Ramos (cell line): Measurements from ENCODE around the gene TIAM2.

Experiments
- in situ Hi-C: fragments of 300-500 bp; cut with MboI; formaldehyde crosslinking; loops from one replicate; pipeline ENCODE4 v1.14.3; 2022; ENCODE audit warnings: low sequenced_read_pairs; ENCODE audit not compliant: unreplicated experiment

The TIAM2 gene

DNA sequence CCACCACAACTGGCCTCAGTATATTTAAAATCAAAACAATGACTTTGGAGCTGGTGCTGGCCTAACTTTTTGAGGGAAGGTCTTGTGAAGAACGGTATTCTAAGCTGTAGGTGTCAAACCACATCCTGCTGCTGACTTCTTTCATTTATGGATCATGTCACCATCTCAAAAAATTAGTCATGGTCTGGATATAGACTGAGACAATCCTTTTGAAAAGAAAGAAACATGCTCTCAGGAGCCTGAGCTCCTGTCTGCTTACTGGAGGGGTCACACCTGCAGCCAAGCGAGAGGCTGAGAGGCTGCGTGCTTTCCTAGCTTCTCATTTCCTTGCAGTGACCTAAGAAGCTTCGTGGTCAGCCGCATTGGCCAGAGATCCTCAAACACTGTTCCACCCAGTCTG is 55.2 kb downstream of the TIAM2 start:
- in situ Hi-C loops: no loop called here

DNA sequence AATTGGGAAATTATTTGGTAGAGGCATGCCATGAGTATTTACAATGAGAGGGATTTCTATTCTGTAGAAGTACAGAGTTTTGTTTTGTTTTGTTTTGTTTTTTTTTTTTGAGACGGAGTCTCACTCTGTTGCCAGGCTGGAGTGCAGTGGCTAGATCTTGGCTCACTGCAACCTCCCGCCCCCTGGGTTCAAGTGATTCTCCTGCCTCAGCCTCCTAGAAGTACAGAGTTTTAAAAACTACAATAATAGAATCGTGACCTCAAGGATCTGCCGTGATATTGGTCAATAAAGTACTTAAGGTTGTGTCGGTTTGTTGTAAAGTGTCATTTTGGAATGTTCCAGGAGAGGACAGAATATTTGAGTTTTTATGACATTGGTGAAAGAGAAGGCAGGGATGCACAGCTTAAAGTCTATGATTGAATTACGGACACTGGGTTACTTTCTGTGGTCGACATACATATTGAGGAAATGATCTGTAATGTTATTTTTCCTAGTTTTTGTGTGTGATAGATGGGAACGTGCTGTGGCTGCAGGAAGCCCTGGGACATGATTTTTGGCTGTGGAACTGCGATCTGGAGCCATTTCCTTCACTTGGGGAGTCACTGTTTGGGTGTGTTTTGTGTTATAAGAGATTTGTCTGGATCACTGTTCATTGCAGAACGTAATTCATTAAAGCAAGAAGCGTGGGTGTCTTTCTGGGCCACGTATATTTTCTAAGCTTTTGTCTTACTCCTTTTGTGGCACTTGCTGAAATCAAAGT is 59.6 kb downstream of the TIAM2 start:
- in situ Hi-C loops: no loop called here

DNA sequence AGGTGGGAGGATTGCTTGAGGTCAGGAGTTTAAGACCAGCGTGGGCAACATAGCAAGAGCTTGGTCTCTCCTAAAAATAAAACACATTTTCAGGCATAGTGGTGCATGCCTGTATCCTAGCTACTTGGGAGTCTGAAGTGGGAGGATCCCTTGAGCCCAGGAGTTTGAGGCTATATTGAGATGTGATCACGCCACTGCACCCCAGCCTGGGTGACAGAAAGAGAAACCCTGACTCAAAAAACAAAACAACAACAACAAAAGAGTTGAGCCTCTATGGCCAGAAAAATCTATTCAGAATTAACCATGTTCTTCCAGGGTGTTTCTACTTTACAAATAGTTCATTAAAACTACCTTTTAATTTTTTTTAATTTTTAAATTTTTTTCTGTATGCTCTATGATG is 60.6 kb downstream of the TIAM2 start:
- in situ Hi-C loops: no loop called here

DNA sequence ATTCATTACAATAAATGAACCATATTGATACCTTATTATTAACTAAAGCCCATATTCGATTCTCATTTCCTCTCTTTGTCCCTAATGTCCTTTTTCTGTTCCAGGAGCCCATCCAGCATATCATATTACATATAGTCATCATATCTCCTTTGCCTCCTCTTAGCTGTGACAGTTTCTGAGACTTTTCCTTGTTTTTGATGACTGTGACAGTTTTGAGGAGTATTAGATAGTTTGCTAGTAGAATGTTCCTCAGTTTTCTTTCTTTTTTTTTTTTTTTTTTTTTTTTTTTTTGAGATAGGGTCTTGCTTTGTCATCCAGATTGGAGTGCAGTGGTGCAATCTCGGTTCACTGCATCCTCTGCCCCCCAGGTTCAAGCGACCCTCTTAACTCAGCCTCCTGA is 61.6 kb downstream of the TIAM2 start:
- in situ Hi-C loops: no loop called here

DNA sequence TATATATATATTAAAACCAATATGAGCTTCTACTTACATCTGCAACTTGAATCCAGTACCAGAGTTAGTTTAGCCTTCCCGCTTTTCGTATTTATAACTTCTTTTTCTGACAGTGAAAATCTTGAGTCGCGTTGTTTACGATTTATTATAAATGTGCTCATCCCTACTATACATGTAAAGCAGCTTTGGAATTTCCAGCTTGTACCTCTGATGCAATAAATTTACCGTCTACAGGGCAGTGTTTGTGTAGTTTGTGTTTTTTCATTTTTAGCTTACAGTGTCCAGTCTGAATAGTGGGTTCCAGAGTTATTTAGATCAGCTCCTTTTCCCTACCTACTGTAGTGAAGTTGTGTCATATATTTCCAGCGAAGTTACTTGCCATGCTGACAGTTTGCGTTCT is 66.3 kb downstream of the TIAM2 start:
- in situ Hi-C loops: no loop called here

DNA sequence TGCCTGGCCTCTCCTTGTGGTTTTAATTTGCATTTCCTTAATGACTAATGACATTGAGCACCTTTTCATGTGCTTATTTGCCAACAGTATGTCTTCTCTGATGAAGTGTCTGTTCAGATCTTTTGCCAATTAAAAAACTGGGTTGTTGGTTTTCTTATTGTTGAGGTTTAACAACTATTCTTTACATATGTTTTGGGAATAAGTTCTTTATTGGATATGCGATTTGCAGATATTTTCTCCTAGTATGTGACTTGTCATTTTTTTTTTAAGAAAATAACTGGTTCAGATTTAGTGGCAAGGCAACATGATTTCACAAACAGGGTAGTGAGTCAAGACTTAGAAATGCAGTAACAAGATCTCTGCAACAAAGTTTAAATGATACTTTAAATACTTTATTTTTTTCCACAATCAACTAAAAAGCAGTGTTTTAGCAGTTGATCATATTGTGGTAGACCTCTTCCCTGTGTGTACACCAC is 67.8 kb downstream of the TIAM2 start:
- in situ Hi-C loops: no loop called here

DNA sequence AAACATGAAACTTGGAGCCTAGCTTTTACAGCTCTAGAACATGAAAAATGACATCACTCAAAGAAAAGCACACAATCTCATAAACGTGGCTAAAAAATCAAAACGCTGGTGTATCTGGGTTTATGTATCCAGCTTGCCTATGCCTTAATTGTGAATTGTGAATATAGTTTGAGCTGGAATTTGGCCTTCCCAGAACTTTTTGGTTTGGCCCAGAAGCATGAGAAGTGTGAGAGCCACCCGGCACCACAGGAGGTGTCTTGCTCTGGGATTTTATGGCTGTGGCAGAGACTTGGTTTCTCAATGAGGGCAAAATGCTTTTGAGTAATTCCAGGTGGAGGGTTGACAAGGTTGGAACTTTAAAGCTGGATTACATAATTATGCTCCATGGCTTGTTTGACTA is 69.2 kb downstream of the TIAM2 start:
- in situ Hi-C loops: no loop called here

DNA sequence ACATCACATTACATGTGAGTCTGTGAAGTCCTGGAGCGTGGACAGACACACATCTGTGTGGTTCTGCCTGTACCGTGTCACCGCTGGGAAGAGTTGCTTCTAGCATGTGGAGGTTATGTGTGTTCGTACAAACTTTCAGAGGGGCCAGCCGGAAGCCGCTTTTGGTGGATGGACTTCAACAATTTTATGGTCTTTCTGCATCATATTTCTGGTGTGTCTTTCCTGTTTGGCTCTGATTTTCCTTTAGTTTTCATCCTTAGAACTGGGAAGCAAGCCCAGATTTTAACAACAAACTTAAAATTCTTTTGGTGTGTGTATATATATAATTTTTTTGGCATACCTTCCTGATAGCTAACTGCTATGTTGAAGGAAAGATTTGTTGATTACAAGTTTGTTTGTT is 71.2 kb downstream of the TIAM2 start:
- in situ Hi-C loops: no loop called here

DNA sequence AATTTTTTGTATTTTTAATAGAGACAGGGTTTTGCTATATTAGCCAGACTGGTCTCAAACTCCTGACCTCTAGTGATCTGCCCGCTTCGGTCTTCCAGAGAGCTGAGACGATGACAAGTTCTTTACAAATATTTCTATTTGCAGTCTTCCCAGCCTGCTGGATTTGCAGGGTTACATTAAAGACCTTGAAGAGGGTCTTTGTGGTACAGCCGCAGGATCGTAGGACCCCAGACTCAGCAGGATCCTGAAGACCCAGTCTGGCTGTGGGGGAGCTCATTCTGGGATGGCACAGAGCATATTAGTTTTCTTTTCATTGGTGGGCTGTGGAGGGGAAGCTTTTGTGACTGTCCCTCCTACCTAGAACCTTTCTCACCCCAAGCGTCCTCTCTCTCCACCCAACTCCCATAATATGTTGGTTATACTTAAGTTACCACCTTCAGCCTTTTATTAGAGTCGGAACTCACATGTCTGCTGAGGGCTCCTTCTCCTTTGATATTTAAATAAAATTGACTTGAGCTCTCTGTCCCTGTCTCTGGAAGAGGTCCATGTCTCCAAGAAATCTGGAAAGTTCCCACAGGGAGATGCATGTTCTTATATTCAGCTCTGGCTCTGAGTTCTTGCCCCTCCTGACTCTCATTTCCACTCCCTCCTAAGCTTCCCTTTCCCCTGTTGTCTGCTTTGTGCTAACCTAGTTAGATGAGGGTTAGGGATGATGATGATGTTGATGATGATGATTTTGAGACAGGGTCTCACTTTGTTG is 72.0 kb downstream of the TIAM2 start:
- in situ Hi-C loops: no loop called here

DNA sequence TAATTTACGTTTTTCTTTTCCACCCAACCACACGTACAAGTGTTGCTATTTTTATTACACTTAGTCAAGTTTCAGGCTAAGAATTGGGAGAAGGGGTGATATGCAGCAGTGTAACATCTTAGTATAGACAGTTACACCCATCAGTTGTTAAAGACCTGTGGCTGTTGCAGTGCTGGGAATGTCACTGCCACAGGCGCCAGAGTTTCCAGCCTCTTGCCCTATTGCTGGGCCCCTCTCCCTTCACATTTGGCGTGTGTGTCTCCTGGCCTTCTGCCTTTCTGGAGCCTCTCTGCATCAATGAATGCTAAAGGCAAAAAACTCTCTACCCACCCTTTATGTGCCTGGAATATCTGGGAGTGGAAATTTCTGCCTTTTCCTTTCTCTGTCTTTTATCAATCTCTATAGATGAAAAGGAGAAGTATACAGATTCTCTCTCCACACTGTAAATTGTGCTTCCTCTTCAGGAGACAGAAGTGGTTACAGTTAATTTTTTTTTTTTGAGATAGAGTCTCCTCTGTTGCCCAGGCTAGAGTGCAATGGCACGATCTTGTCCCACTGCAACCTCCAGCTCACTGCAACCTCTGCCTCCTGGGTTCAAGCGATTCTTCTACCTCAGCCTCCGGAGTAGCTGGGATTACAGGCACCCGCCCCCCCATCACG is 73.0 kb downstream of the TIAM2 start:
- in situ Hi-C loops: no loop called here

DNA sequence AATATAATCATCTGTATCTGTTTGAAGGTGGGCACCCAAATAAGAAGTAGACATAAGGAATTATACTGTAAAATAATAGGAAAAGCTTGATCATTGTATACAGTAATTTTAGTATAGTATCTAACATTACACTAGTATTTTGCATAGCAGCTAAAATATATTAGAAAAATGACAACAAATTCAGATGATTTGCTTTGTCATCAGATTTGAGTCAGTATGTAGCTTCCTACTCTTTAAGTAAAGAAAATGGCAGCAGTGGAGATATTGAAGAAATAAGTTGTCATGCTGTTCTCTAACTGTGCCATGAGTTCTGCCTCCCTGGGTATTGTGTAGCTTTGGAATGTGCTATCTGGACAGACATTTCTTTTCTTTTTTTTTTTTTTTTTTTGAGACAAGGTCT is 74.4 kb downstream of the TIAM2 start:
- in situ Hi-C loops: no loop called here

DNA sequence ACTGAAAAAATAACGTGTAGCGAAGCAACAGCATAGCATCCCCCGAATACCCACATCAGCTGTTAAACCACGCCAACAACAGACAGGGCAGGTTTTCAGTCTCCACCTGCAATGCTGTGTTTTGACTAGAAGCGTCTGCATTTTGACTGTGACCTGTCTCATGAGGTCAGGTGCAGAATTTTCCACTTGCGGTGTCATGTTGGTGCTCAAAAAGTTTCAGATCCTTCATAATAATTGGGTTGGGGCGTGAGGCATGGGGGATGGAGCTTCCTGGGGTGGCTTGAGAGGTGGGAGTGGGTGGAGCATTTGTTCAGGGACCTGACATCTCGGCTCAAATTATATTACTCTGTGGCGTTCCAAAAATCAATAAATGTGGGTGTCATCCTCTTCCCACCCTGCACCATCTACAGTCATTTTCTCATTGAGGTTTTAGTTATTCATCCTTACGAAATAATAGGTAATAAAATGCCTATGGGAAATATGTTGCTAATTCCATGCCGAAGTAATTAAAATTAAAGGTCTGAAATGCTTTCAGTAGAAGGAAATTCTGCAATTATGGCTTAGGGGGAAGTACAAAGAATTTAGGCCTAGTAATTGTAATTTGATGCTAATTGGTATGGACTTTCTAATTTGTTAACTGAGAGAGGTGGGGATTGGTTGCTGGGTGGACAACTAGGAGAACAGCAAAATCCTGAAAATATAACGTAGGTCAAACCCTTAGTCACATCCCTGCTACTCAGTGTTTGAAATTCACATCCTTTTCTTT is 81.0 kb downstream of the TIAM2 start:
- in situ Hi-C loops: no loop called here

DNA sequence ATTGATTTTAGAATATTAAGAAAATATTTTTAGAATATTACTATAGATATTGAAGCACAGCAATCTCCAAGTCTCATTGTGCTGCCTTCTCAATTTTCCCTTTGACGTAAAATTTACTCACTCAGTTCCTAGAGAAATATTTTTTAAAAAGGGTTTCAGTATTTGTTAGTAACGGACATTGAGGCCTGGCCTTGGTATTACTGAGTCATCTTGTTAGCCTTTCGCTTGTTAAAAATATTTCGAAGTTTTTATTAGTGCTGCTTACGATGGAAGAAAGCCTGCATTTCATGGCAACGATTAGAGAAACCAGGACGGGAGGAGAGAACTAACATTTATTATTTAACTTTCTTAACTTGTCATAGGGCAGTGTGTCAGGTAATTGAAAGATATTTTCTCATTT is 82.2 kb downstream of the TIAM2 start:
- in situ Hi-C loops: no loop called here

DNA sequence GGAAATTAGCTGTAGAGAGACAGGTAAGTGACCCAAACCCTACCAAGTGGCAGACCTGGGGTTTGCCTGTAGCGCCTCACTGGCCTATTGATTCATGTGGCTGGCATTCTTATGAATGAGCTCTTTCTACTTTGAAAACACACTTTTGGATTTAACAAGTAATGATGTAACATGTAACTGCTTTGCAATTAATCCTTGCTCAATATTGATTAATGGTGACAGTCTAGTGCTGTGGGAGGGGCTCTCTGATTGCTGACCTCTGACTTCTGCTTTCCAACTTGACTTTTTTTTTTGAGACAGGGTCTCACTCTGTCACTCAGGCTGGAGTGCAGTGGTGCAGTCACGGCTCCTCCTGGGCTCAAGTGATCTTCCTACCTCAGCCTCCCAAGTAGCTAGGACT is 82.7 kb downstream of the TIAM2 start:
- in situ Hi-C loops: no loop called here

DNA sequence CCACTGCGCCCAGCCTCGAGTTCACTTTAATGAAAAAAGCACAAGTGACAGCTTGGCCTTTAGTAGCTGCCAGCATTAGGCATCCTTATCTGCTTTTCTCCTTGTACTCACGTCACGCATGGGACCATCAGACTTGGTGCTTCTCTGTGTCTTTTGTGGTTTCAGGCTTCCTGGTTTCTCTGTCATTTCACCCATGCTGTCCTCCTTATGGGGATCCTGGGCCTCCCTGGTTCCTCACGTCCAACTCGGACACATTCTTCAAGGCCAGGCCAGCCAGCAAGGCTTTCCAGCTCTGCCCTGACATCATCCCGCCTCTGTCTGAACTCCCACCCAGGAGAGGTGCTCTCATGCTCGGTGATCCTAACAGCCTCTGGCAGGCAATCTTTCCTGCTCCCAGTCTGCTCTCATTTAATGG is 83.2 kb downstream of the TIAM2 start:
- in situ Hi-C loops: no loop called here

DNA sequence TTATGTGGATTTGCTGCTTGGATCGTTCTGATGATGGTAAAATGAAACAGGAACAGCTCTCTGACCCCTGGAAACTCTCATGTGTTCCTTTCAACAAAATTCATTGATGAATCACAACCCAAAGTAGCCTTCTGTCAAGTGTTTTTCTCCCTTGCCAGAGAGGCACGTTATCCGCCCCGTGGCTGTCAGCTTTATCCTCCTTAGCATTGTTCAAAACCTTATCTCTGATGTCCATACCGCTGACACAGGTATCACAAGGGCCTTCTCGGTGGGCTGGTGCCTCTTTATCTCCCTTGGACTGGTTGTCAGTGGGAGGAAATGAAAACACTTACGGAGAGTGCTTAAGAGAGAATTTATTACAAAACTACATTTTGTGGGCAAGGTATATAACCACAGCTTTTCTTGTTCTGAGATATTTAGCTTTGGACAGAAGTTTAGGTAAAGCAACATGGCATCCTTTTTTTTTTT is 84.9 kb downstream of the TIAM2 start:
- in situ Hi-C loops: no loop called here

DNA sequence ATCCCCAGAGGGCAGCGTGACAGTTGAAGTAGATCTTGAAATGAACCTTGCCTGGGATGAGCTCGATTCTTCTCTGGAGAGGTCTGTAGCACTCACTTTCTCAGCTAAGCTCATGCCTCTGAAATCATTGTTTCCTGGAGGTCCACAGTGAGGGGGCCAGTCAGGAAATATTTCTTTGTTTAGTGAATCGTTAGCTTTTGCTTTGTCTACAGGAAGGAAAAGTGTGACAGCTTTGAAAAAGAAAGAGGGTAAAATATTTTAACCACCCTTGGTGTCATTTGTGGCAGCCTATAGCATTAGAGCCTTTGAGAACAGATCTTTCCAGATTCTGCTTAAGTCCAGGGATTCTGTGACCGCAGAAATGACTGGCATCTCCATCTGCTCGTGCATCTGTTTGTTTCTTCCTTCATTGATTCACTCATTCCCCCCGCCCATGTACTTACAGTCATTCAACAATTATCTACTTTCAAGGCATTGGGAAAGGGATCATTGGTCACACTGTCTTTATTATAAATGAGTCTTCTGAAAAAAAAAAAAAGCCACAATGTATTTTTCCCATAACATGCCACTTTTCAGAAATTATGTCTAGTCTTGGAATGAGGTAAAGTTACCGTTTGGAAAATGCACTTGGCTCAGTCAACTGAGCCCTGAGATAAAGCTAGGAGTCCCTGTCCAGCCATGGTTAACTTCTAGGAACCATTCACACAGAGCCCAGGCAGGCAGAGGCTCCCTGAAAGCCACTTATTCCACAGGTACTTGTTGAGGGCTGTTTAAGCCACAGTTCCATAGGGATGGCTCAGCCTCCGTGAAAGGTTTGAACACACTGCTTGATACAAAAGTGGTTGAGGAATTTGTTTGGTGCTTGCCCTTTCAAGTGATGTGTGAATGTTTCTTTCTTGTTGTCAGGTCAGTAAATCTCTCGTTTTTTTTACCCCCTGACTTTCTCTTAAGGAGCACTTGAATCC is 86.0 kb downstream of the TIAM2 start:
- in situ Hi-C loops: no loop called here

DNA sequence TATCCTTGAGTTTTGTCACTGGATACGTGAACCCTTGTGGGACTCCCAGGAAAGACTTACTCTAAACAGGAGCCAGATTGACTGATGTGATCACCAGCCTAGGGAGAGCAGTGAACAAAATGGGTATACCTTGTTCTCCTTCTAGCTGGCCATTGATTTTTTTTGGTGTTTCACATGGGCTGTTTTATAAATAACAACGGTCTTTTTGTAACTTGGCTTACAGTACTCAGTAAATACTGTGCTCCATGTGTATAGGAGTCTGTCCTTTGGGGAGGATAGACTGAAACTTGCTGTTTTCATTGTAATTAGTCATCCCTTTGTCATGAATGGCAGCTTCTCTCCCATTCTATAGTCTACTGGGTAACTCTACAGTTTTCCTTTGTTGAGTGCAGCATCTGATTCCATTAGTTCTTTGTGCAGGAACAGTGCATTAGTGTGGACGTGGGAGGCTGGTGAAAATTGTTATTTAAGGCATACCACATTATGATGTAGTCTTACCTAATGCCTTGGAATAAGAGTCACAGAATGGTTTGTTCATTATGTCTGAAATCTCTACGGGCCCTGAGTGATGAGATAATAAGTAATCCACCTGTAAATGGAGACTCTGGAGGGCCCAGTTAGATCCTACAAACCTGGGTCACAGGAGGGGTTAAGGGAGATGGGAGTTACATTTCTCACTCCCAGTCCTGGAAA is 89.5 kb downstream of the TIAM2 start:
- in situ Hi-C loops: no loop called here
